NCI-H510A (cell line): ENCODE data around the gene ATP6V0E1.
"Not testable (repeated sequence)": the region's sequence is repeated elsewhere in the genome, so short reads cannot be mapped to it uniquely, and the experiment has no call there.

Source experiments
- DNase-seq: peaks from one replicate; lab custom pipeline; 2025; lab: John Stamatoyannopoulos, UW

ATP6V0E1 gene

DNA sequence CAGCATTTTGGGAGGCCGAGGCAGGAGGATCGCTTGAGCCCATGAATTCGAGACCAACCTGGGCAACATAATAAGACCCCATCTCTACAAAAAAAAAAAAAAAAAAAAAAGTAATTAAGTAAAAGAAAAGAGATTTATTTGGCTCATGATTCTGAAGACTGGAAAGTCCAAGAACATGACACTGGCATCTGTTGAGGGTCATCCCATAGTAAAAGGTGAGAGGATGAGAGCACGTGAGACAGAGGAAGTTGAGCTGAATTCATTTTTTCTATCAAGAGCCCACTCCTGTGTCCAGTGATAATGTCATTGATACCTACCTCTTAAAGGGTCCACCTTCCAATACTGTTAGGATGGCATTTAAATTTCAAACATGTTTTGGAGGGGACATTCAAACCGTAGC lies 92.4 kb downstream of the ATP6V0E1 start:
- no peak for DNase-seq

DNA sequence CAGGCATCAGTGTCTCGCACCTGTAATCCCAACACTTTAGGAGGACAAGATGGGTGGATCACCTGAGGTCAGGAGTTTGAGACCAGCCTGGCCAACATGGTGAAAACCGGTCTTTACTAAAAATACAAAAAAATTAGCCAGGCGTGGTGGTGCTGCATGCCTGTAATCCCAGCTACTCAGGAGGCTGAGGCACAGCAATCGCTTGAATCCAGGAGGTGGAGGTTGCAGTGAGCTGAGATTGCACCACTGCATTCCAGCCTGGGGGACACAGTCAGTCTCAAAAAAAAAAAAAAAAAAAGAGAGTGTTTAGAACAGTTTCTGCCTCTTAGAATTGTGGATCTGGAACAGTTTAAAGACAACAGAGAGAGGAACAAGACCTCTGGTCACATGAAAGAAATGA lies 92.9 kb downstream of the ATP6V0E1 start:
- not testable (repeated sequence) for DNase-seq

DNA sequence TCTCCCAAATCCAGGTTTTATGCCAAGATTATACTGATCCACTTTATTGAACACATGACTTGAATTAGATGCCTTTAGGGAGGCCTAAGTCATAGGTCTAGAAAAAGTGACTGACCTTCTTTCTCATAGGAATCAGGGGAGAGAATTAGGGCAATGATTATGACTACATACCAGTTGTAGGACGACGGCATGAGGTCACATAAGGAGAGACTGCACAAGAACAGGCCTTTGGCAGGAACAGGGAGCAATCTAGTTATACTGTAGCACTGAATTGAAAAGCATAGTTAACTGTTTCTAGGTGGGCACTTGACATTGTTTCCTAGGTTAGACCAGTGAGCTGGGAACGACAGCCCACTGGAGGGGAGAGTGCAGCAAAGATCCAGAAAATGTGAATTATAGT lies 95.3 kb downstream of the ATP6V0E1 start:
- DNase-seq: no peak
